ENCODE data around the gene HOXA7. TPM values are rescaled to one million over a fixed set of nuclear protein-coding genes. Genes with fewer than 3 reads are reported as not detected.
A peak's percentile ranks its signal among the peaks of the same experiment; 100 is the strongest.

HOXA7 gene
- polyA plus RNA-seq, 1 of the 3 experiments (the other 2 are of a cell fraction) = not detected

- peaks cover 10% of the 10 kb centered on the region for H3F3A ChIP-seq (replicated peaks; ENCODE audit: insufficient read depth)
- no peak overlapping the region for H3K27ac ChIP-seq (ENCODE audit: low read depth in 2 of 2, low read length in 1 of 2)
- H3K4me2 ChIP-seq = peak overlapping the region; percentile 97; the same call in 1 of the 2 replicates
- no peak overlapping the region for H2AFZ ChIP-seq (ENCODE audit: low read depth)
- peaks cover 0 to 8% of the 10 kb centered on the region in 2 experiments; a peak in 1 of 4 replicates for H3K4me1 ChIP-seq (ENCODE audit: control insufficient read depth in 1 of 2, insufficient read depth in 2 of 2, low read depth in 1 of 2, low read length in 1 of 2)
- H3K27me3 ChIP-seq (ENCODE audit: insufficient read depth) = peaks cover 91% of the 10 kb centered on the region
- ChIA-PET CTCF (interaction anchor here (0.6 to 12.1 kb wide), 31 partner anchors 13 to 1269 kb away, joined by 3 to 270 read pairs (median 5); partner anchors contain the start of genes HIBADH, HOXA10, HOXA3 and HOXA5), POLR2A (no interaction called here)
- H3K9ac ChIP-seq = no peak overlapping the region
- H4K20me1 ChIP-seq (ENCODE audit: insufficient read depth) = no peaks in the 10 kb centered on the region
- H3K9me2 ChIP-seq = no peaks in the 10 kb centered on the region
- H3K9me3 ChIP-seq = no peaks in the 10 kb centered on the region
- H3K79me2 ChIP-seq (ENCODE audit: insufficient read depth) = no peaks in the 10 kb centered on the region
- no peak for DNase-seq
- H3K4me3 ChIP-seq (ENCODE audit: low read depth in 2 of 2, low read length in 1 of 2) = no peak overlapping the region
- no peaks in the 10 kb centered on the region for H3K36me3 ChIP-seq (replicated peaks in 1 of 2; ENCODE audit: control insufficient read depth in 1 of 2, insufficient read depth in 2 of 2, low read length in 1 of 2)
- 30% methylated on average over 27 of the region's 30 CpGs for WGBS (ENCODE audit: low lambda C conversion rate)
- TF ChIP-seq, protein P1, sequence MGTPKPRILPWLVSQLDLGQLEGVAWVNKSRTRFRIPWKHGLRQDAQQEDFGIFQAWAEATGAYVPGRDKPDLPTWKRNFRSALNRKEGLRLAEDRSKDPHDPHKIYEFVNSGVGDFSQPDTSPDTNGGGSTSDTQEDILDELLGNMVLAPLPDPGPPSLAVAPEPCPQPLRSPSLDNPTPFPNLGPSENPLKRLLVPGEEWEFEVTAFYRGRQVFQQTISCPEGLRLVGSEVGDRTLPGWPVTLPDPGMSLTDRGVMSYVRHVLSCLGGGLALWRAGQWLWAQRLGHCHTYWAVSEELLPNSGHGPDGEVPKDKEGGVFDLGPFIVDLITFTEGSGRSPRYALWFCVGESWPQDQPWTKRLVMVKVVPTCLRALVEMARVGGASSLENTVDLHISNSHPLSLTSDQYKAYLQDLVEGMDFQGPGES (IDR thresholded peaks at IDR 0.05; ENCODE audit: low read depth, low read length) = no peak
- TF ChIP-seq JUND (IDR thresholded peaks at IDR 0.05) = no peak
- no peak for TF ChIP-seq TEAD4 (IDR thresholded peaks at IDR 0.05; ENCODE audit: borderline replicate concordance, insufficient read depth)
- no peak for TF ChIP-seq SIN3A (IDR thresholded peaks at IDR 0.05; ENCODE audit: borderline replicate concordance, low read depth, low read length)
- no peak for TF ChIP-seq GABPA (IDR thresholded peaks at IDR 0.05; ENCODE audit: low read depth)
Observed at GRCh38 chr7:27161721-27162560, 5.5 kb upstream of the HOXA7 start.

DNA sequence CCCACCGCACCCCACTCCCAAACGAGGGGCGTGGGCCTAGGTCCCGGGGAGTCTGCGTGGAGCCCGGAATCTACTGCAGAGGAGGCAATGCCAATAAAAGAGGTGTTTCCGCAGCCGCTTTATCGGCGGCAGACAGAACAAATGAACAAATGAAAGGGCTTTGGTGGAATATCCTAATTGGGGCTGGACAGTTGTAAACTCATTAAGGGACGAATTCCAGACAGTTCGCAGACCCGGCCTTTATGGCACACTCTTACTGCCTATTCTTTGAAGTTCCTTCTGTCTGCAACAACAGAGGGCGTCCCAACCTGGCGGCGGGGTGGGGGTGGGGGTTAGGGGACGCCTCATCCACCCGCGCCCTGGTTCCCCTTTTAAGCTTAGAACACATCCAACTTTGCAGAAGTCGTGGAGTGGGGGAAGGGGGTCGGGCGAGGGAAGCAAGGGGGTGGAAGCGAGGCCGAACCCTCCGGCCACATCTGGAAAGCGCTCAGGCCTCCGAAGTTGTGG lies 4.8 kb upstream of the HOXA7 start:
- H3K4me1 ChIP-seq (ENCODE audit: control insufficient read depth in 1 of 2, insufficient read depth in 2 of 2, low read depth in 1 of 2, low read length in 1 of 2) = peaks cover 0 to 8% of the 10 kb centered on the region in 2 experiments; a peak in 1 of 4 replicates
- peaks cover 91% of the 10 kb centered on the region for H3K27me3 ChIP-seq (ENCODE audit: insufficient read depth)
- H2AFZ ChIP-seq (ENCODE audit: low read depth) = peak overlapping the region; percentile 99; the same call in 1 of the 2 replicates
- no peak overlapping the region for H3K9ac ChIP-seq
- POLR2A ChIA-PET = interaction anchor here (1.3 kb wide), 1 partner anchor 11 kb away, joined by 3 read pairs; no protein-coding TSS in a partner anchor
- no peaks in the 10 kb centered on the region for H3K9me3 ChIP-seq
- no peaks in the 10 kb centered on the region for H4K20me1 ChIP-seq (ENCODE audit: insufficient read depth)
- H3F3A ChIP-seq (replicated peaks; ENCODE audit: insufficient read depth) = peaks cover 10% of the 10 kb centered on the region
- no peaks in the 10 kb centered on the region for H3K9me2 ChIP-seq
- no peaks in the 10 kb centered on the region for H3K36me3 ChIP-seq (replicated peaks in 1 of 2; ENCODE audit: control insufficient read depth in 1 of 2, insufficient read depth in 2 of 2, low read length in 1 of 2)
- no peak for DNase-seq
- peak overlapping the region; percentile 97 for H3K4me2 ChIP-seq
- H3K4me3 ChIP-seq (ENCODE audit: low read depth in 2 of 2, low read length in 1 of 2) = peak overlapping the region; percentile 39 to 70
- H3K27ac ChIP-seq (ENCODE audit: low read depth in 2 of 2, low read length in 1 of 2) = no peak overlapping the region
- 15% methylated on average over 24 of the region's 27 CpGs for WGBS (ENCODE audit: low lambda C conversion rate)
- TF ChIP-seq USF2 (IDR thresholded peaks at IDR 0.05; ENCODE audit: borderline replicate concordance, low read depth, low read length) = no peak
- no peak for TF ChIP-seq EZH2phosphoT487 (IDR thresholded peaks at IDR 0.05; ENCODE audit: borderline replicate concordance, low read depth)
- 0 out of 2 replicates have a peak, but pooled peaks have one; percentile 35 for TF ChIP-seq CTCF (IDR thresholded peaks at IDR 0.05)
- no peak for TF ChIP-seq EP300 (IDR thresholded peaks at IDR 0.05; ENCODE audit: borderline replicate concordance in 1 of 2, low read depth in 1 of 2, low read length in 1 of 2)
- TF ChIP-seq SMC3 (IDR thresholded peaks at IDR 0.05; ENCODE audit: low read depth, low read length) = no peak
- CTCF ChIA-PET = interaction anchor here (0.6 to 12.1 kb wide), 71 partner anchors 13 to 1274 kb away, joined by 3 to 270 read pairs (median 4); partner anchors contain the start of genes HIBADH, HOXA10, HOXA11 and HOXA3
- H3K79me2 ChIP-seq (ENCODE audit: insufficient read depth) = no peaks in the 10 kb centered on the region

All from SK-N-SH (cell line).